ENCODE data around the gene TLR8. TPM values are rescaled to one million over a fixed set of nuclear protein-coding genes. Genes with fewer than 3 reads are reported as not detected.

Gene TLR8
- total RNA-seq, 1 experiment from 2014 or later = not detected

GRCh38 chrX:12891171-12891570 is 15.2 kb upstream of the TLR8 start:
- no peaks in the 10 kb centered on the region for H3K4me1 Mint-ChIP-seq (ENCODE audit: insufficient read depth, unreplicated experiment)
- no peak for DNase-seq (ENCODE audit: unreplicated experiment)
- ChIA-PET CTCF (interaction anchor here (0.6 to 14.0 kb wide), 7 partner anchors 9 to 209 kb away, joined by 3 to 147 read pairs (median 6); no protein-coding TSS in a partner anchor), POLR2A (interaction anchor here (0.6 to 0.7 kb wide), 2 partner anchors 43 to 77 kb away, joined by 3 to 5 read pairs; no protein-coding TSS in a partner anchor)
- H3K4me3 Mint-ChIP-seq (ENCODE audit: unreplicated experiment) = no peak overlapping the region
- intact Hi-C loops (cut with micrococcal nuclease) = loop anchor here (5.0 kb wide), 1 partner anchor 189 kb away; no protein-coding TSS in a partner anchor
- H3K27ac Mint-ChIP-seq (ENCODE audit: low read depth, unreplicated experiment) = no peak overlapping the region
- no peak for TF ChIP-seq CTCF (IDR thresholded peaks at IDR 0.05; ENCODE audit: unreplicated experiment)
- H3K9me3 Mint-ChIP-seq (ENCODE audit: unreplicated experiment) = no peaks in the 10 kb centered on the region
- H3K36me3 Mint-ChIP-seq (ENCODE audit: insufficient read depth, unreplicated experiment) = no peaks in the 10 kb centered on the region
- peaks cover 43% of the 10 kb centered on the region for H3K27me3 Mint-ChIP-seq (ENCODE audit: insufficient read depth, unreplicated experiment)
- no TSS peak for BruUV-seq (replicated peaks)

GRCh38 chrX:12891915-12892506 is 14.4 kb upstream of the TLR8 start:
- no peak overlapping the region for H3K27ac Mint-ChIP-seq (ENCODE audit: low read depth, unreplicated experiment)
- CTCF ChIA-PET = interaction anchor here (0.6 to 14.0 kb wide), 6 partner anchors 11 to 190 kb away, joined by 3 to 147 read pairs (median 5); no protein-coding TSS in a partner anchor
- no peak overlapping the region for H3K4me3 Mint-ChIP-seq (ENCODE audit: unreplicated experiment)
- H3K36me3 Mint-ChIP-seq (ENCODE audit: insufficient read depth, unreplicated experiment) = no peaks in the 10 kb centered on the region
- no peaks in the 10 kb centered on the region for H3K4me1 Mint-ChIP-seq (ENCODE audit: insufficient read depth, unreplicated experiment)
- BruUV-seq (replicated peaks) = no TSS peak
- POLR2A ChIA-PET = interaction anchor here (0.6 kb wide), 1 partner anchor 44 kb away, joined by 3 read pairs; no protein-coding TSS in a partner anchor
- intact Hi-C loops (cut with micrococcal nuclease) = loop anchor here (5.0 kb wide), 1 partner anchor 190 kb away; no protein-coding TSS in a partner anchor
- peaks cover 41% of the 10 kb centered on the region for H3K27me3 Mint-ChIP-seq (ENCODE audit: insufficient read depth, unreplicated experiment)
- no peak for DNase-seq (ENCODE audit: unreplicated experiment)
- no peaks in the 10 kb centered on the region for H3K9me3 Mint-ChIP-seq (ENCODE audit: unreplicated experiment)
- TF ChIP-seq CTCF (IDR thresholded peaks at IDR 0.05; ENCODE audit: unreplicated experiment) = no peak

GRCh38 chrX:12892716-12893115 is 13.7 kb upstream of the TLR8 start:
- intact Hi-C loops (cut with micrococcal nuclease) = loop anchor here (5.0 kb wide), 1 partner anchor 190 kb away; no protein-coding TSS in a partner anchor
- CTCF ChIA-PET = interaction anchor here (0.7 to 14.0 kb wide), 7 partner anchors 9 to 921 kb away, joined by 3 to 147 read pairs (median 5); partner anchors contain the start of gene TLR8
- TF ChIP-seq CTCF (IDR thresholded peaks at IDR 0.05; ENCODE audit: unreplicated experiment) = no peak
- H3K4me1 Mint-ChIP-seq (ENCODE audit: insufficient read depth, unreplicated experiment) = no peaks in the 10 kb centered on the region
- no peak overlapping the region for H3K4me3 Mint-ChIP-seq (ENCODE audit: unreplicated experiment)
- H3K36me3 Mint-ChIP-seq (ENCODE audit: insufficient read depth, unreplicated experiment) = no peaks in the 10 kb centered on the region
- BruUV-seq (replicated peaks) = no TSS peak
- no peak overlapping the region for H3K27ac Mint-ChIP-seq (ENCODE audit: low read depth, unreplicated experiment)
- DNase-seq (ENCODE audit: unreplicated experiment) = no peak
- POLR2A ChIA-PET = no interaction called here
- peaks cover 46% of the 10 kb centered on the region for H3K27me3 Mint-ChIP-seq (ENCODE audit: insufficient read depth, unreplicated experiment)
- no peaks in the 10 kb centered on the region for H3K9me3 Mint-ChIP-seq (ENCODE audit: unreplicated experiment)

- Mint-ChIP-seq H3K4me1 (ENCODE audit: insufficient read depth, unreplicated experiment) (no peaks in the 10 kb centered on the region), H3K4me3 (ENCODE audit: unreplicated experiment) (no peak overlapping the region), H3K27ac (ENCODE audit: low read depth, unreplicated experiment) (no peak overlapping the region), H3K9me3 (ENCODE audit: unreplicated experiment) (no peaks in the 10 kb centered on the region), H3K27me3 (ENCODE audit: insufficient read depth, unreplicated experiment) (peaks cover 48% of the 10 kb centered on the region), H3K36me3 (ENCODE audit: insufficient read depth, unreplicated experiment) (no peaks in the 10 kb centered on the region)
- intact Hi-C loops (cut with micrococcal nuclease) = loop anchor here (1.0 to 5.0 kb wide), 2 partner anchors 80 to 192 kb away; no protein-coding TSS in a partner anchor
- BruUV-seq (replicated peaks) = no TSS peak
- DNase-seq (ENCODE audit: unreplicated experiment) = peak; percentile 53
- CTCF ChIA-PET = interaction anchor here (0.6 to 14.0 kb wide), 20 partner anchors 9 to 593 kb away, joined by 3 to 147 read pairs (median 4); partner anchors contain the start of gene TLR8
- POLR2A ChIA-PET = no interaction called here
- TF ChIP-seq CTCF (IDR thresholded peaks at IDR 0.05; ENCODE audit: unreplicated experiment) = peak; percentile 85
These were observed 12.1 kb upstream of the TLR8 start for GRCh38 chrX:12894074-12895030.
